GM21515 (cell line): ENCODE results near the gene RBBP6.
"Not testable (repeated sequence)": the region's sequence is repeated elsewhere in the genome, so short reads cannot be mapped to it uniquely, and the experiment has no call there.

ENCODE experiments used
- ATAC-seq: cut with Tn5 transposase; IDR thresholded peaks from one replicate; pipeline ENCODE4 v1.9.1; 2021; ENCODE audit not compliant: unreplicated experiment

RBBP6 gene

GRCh38 chr16:24555346-24555872 is 16.0 kb downstream of the RBBP6 start:
- no peak for ATAC-seq

- no peak for ATAC-seq
Observed at GRCh38 chr16:24562811-24563210, 23.4 kb downstream of the RBBP6 start.

- ATAC-seq = no peak
Observed at GRCh38 chr16:24568392-24568791, 29.0 kb downstream of the RBBP6 start.

- ATAC-seq = no peak
Observed at GRCh38 chr16:24571096-24571495, 31.7 kb downstream of the RBBP6 start.

GRCh38 chr16:24572069-24572468 is 32.7 kb downstream of the RBBP6 start:
- no peak for ATAC-seq

GRCh38 chr16:24573141-24573540 is 33.8 kb downstream of the RBBP6 start:
- no peak for ATAC-seq

GRCh38 chr16:24574515-24575485 is 35.4 kb downstream of the RBBP6 start:
- ATAC-seq = not testable (repeated sequence)

- not testable (repeated sequence) for ATAC-seq
Observed at GRCh38 chr16:24575791-24576190, 36.4 kb downstream of the RBBP6 start.

- ATAC-seq = no peak
Observed at GRCh38 chr16:24577167-24577566, 37.8 kb downstream of the RBBP6 start.

- ATAC-seq = no peak
Observed at GRCh38 chr16:24580665-24581064, 41.3 kb downstream of the RBBP6 start.

- ATAC-seq = no peak
Observed at GRCh38 chr16:24583494-24583893, 44.1 kb downstream of the RBBP6 start.

- no peak for ATAC-seq
Observed at GRCh38 chr16:24589997-24590396, 50.6 kb downstream of the RBBP6 start.

GRCh38 chr16:24598777-24599437 is 59.5 kb downstream of the RBBP6 start:
- ATAC-seq = no peak

- no peak for ATAC-seq
Observed at GRCh38 chr16:24609417-24609739, 70.0 kb downstream of the RBBP6 start.

GRCh38 chr16:24609740-24610415 is 70.5 kb downstream of the RBBP6 start:
- ATAC-seq = no peak

- ATAC-seq = no peak
Observed at GRCh38 chr16:24610416-24610755, 71.0 kb downstream of the RBBP6 start.

GRCh38 chr16:24611310-24611709 is 71.9 kb downstream of the RBBP6 start:
- no peak for ATAC-seq

- no peak for ATAC-seq
Observed at GRCh38 chr16:24612656-24613055, 73.3 kb downstream of the RBBP6 start.

- not testable (repeated sequence) for ATAC-seq
Observed at GRCh38 chr16:24613267-24613666, 73.9 kb downstream of the RBBP6 start.

- ATAC-seq = no peak
Observed at GRCh38 chr16:24617502-24617901, 78.1 kb downstream of the RBBP6 start.
